Rectal smooth muscle tissue (tissue), 1 donor: Measurements from ENCODE around the gene KCP.

ENCODE experiments used
- H3K27ac ChIP-seq: one replicate; pipeline ENCODE4 v1.7.0; 2013; ENCODE audit warnings: low read depth, low read length, inconsistent platforms
- H3K27me3 ChIP-seq: one replicate; pipeline ENCODE4 v1.7.0; 2013; ENCODE audit warnings: low read length; ENCODE audit not compliant: control insufficient read depth, insufficient read depth
- H3K36me3 ChIP-seq: one replicate; pipeline ENCODE4 v1.7.0; 2013; ENCODE audit warnings: low read length; ENCODE audit not compliant: control insufficient read depth, insufficient read depth
- H3K4me1 ChIP-seq: one replicate; pipeline ENCODE4 v1.7.0; 2013; ENCODE audit warnings: low read length; ENCODE audit not compliant: control insufficient read depth, insufficient read depth
- H3K4me3 ChIP-seq: one replicate; pipeline ENCODE4 v1.7.0; 2013; ENCODE audit warnings: low read length
- H3K9ac ChIP-seq: one replicate; pipeline ENCODE4 v1.7.0; 2013; ENCODE audit warnings: low read length

Gene KCP

GRCh38 chr7:128873234-128873633 is 37.3 kb downstream of the KCP start:
- Histone ChIP-seq H3K27ac (no peak overlapping the region), H3K4me1 (peaks cover 5% of the 10 kb centered on the region), H3K27me3 (no peaks in the 10 kb centered on the region), H3K36me3 (no peaks in the 10 kb centered on the region), H3K4me3 (no peak overlapping the region), H3K9ac (no peak overlapping the region)

- Histone ChIP-seq H3K27me3 (no peaks in the 10 kb centered on the region), H3K9ac (no peak overlapping the region), H3K4me3 (no peak overlapping the region), H3K4me1 (peaks cover 5% of the 10 kb centered on the region), H3K36me3 (no peaks in the 10 kb centered on the region), H3K27ac (no peak overlapping the region)
Measured at GRCh38 chr7:128872394-128872824, 38.1 kb downstream of the KCP start.

- H3K27me3 ChIP-seq = no peaks in the 10 kb centered on the region
- no peak overlapping the region for H3K27ac ChIP-seq
- peaks cover 3% of the 10 kb centered on the region for H3K36me3 ChIP-seq
- peaks cover 5% of the 10 kb centered on the region for H3K4me1 ChIP-seq
- no peak overlapping the region for H3K4me3 ChIP-seq
- no peak overlapping the region for H3K9ac ChIP-seq
Measured at GRCh38 chr7:128871050-128871449, 39.5 kb downstream of the KCP start.

DNA sequence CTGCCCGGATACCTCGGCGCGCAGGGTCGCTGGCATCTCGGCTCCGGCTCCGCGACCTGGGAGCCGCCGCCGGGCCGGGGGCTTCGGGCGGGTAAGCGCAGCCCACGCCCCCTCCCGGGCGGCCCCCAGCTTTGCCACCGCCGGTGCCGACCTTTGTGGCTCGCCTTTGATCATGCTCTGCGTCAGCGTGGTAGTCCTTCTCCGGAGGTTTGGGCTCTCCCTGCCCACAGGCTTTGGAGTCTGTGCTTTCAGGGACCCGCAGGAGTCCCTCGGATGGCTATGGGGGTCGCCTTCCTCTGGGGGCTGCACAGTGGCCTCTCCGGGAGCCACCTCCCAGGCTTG is 40.6 kb downstream of the KCP start:
- peaks cover 6% of the 10 kb centered on the region for H3K36me3 ChIP-seq
- H3K4me1 ChIP-seq = peaks cover 5% of the 10 kb centered on the region
- no peaks in the 10 kb centered on the region for H3K27me3 ChIP-seq
- H3K4me3 ChIP-seq = peak overlapping the region; percentile 71
- H3K9ac ChIP-seq = no peak overlapping the region
- no peak overlapping the region for H3K27ac ChIP-seq

DNA sequence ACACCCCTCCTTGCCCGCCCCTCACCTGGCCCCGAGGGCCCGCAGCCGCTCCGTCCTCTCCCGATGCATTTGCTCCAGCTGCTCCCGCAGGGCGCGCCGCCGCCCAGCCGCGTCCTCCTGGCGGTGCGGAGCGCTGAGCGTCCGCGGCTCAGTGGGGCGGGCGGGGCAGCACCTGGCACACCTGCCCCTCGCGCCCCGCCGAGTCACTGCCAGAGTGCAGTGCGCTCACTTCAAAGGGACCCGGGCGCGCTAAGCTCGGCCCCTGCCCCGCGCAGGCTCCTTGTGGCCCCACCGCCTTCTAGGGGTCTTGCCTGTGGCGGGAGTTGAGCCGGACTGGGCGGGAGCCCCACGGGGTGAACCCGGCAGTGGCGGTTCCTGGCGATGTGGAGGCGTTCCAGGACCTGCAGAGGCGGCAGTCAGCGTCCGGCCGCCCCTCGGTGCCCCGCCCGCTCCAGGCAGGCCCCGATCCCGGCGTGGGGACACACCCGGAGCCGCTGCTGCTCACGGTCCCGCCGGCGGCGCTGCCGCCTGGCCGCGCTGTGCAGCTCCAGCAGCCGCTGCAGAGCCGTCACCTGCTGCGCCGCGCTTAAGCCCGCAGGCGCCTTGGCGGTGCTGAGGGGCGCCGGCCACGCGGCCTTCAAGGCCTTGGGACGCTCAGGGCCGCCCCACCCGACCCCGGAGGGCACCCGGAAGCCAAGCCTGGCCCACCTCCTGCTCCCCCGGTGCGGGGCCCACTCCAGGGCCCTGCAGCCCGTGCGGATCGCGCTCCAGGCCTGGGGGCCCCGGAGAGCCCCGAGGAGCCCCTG is 41.2 kb downstream of the KCP start:
- peaks cover 6% of the 10 kb centered on the region for H3K36me3 ChIP-seq
- H3K9ac ChIP-seq = no peak overlapping the region
- peaks cover 5% of the 10 kb centered on the region for H3K4me1 ChIP-seq
- peak overlapping the region; percentile 71 for H3K4me3 ChIP-seq
- H3K27ac ChIP-seq = no peak overlapping the region
- no peaks in the 10 kb centered on the region for H3K27me3 ChIP-seq

DNA sequence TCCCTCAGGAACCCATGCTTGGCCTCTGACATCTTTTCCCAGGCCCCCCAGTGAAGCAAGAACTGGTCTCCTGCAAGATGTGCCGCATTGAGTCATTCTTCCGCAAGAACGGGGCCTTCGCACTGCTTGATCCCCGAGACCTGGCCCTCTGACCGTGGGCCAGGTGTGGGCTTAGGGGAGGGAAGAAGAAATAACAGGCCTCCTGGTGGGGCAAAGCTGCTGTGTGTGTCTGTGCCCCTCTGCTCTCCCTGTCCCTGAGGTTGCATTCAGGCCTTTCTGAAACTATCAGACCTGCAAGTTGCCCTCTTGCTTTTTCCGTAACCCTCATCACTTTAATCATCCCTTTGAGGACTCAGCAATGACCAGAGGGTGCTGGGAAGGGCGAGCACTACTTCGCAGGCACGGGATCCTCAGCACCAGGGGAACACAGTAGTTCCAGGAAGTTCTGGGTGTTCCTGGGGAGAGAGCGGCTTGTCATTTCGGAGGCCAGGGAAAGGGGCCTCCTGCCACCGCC is 41.8 kb downstream of the KCP start:
- Histone ChIP-seq H3K4me3 (peak overlapping the region; percentile 71), H3K4me1 (peaks cover 8% of the 10 kb centered on the region), H3K27ac (no peak overlapping the region)

GRCh38 chr7:128867842-128868623 is 42.5 kb downstream of the KCP start:
- H3K9ac ChIP-seq = no peak overlapping the region
- H3K4me3 ChIP-seq = peak overlapping the region; percentile 71
- H3K27me3 ChIP-seq = no peaks in the 10 kb centered on the region
- H3K4me1 ChIP-seq = peaks cover 12% of the 10 kb centered on the region
- no peak overlapping the region for H3K27ac ChIP-seq
- H3K36me3 ChIP-seq = peaks cover 6% of the 10 kb centered on the region

More for the DNA sequence above, 41.8 kb downstream of the KCP start:
- Histone ChIP-seq H3K9ac (no peak overlapping the region), H3K36me3 (peaks cover 6% of the 10 kb centered on the region), H3K27me3 (no peaks in the 10 kb centered on the region)

DNA sequence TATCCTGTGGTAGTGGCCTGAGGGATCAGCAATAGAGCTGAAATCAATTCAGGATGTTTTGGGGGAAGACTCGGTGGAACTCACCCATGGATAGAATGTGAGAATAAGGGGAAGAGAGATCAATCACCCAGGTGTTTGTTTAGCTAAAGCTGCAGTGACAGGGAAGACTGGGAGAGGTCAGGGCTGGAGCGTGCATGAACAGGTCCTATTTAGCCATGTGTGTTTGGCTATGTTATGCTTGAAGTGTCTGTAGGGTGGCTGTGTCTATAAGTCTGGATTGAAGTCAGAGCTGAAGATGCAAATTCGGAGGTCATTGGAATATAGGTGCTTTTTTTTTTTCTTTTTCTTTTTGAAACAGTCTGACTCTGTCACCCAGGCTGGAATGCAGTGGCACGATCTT is 43.3 kb downstream of the KCP start:
- H3K27me3 ChIP-seq = no peaks in the 10 kb centered on the region
- H3K4me3 ChIP-seq = no peak overlapping the region
- H3K27ac ChIP-seq = no peak overlapping the region
- H3K4me1 ChIP-seq = peaks cover 14% of the 10 kb centered on the region
- H3K9ac ChIP-seq = no peak overlapping the region
- H3K36me3 ChIP-seq = peaks cover 6% of the 10 kb centered on the region

DNA sequence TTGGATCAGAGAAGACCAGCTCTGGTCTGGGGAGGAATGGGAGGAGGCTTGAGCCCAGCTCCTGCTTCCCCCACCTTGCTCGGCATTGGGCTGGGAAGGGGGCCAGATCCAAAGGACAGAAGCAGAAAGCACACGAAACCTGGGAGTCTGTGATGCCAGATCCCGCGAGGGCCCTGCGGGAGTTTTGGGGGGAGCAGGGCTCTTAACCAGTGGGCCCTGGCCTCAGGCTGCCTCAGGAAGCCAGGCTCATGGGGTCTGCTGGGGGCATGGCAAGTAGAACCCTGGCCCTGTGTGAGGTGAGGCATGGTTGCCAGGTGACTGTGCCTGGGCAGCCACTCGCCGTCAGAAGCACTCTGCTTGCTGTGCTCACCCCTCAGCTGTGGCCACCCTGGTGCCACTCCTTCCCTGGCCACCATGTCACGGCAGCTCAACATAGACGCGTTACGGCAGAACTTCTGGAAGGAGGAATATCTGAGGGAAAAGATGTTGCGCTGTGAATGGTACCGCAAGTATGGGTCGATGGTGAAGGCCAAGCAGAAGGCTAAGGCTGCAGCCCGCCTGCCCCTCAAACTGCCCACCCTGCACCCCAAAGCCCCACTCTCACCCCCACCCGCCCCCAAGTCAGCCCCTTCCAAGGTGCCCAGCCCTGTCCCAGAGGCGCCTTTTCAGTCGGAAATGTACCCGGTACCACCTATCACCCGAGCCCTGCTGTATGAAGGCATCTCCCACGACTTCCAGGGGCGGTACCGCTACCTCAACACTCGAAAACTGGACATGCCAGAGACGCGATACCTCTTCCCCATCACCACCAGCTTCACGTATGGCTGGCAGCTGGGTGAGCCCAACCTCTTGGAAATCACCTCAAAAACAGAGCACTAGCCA is 44.3 kb downstream of the KCP start:
- H3K36me3 ChIP-seq = peaks cover 6% of the 10 kb centered on the region
- H3K27ac ChIP-seq = no peak overlapping the region
- H3K4me1 ChIP-seq = peaks cover 17% of the 10 kb centered on the region
- no peak overlapping the region for H3K9ac ChIP-seq
- no peaks in the 10 kb centered on the region for H3K27me3 ChIP-seq
- H3K4me3 ChIP-seq = no peak overlapping the region

DNA sequence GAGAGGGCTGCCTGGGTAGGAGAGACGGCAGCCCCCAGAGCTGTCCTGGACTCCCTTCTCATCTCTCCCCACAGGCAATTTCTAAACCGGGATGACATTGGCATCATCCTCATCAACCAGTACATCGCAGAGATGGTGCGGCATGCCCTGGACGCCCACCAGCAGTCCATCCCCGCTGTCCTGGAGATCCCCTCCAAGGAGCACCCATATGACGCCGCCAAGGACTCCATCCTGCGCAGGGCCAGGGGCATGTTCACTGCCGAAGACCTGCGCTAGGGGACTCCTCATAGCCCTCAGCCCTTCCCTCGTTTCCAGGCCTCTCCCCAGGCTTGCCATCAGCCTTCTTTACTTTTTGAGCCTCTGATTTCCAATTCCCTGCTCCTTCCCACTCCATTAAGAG is 45.2 kb downstream of the KCP start:
- H3K4me3 ChIP-seq = no peak overlapping the region
- H3K9ac ChIP-seq = no peak overlapping the region
- H3K36me3 ChIP-seq = peaks cover 6% of the 10 kb centered on the region
- no peak overlapping the region for H3K27ac ChIP-seq
- H3K4me1 ChIP-seq = peaks cover 25% of the 10 kb centered on the region
- no peaks in the 10 kb centered on the region for H3K27me3 ChIP-seq

- Histone ChIP-seq H3K27ac (peak overlapping the region; percentile 67), H3K9ac (peak overlapping the region; percentile 59), H3K36me3 (peaks cover 6% of the 10 kb centered on the region), H3K4me3 (peak overlapping the region; percentile 88), H3K27me3 (no peaks in the 10 kb centered on the region), H3K4me1 (peaks cover 20% of the 10 kb centered on the region)
Measured at GRCh38 chr7:128863433-128863989, 47.0 kb downstream of the KCP start.
